HG02678 (cell line): ENCODE measurements around the gene CSPG5.

Experiments used
- ATAC-seq: cut with Tn5 transposase; IDR thresholded peaks from one replicate; pipeline ENCODE4 v1.9.1; 2021; ENCODE audit warnings: mild to moderate bottlenecking, moderate library complexity; ENCODE audit not compliant: unreplicated experiment

The CSPG5 gene

GRCh38 chr3:47588053-47588452 lies 9.4 kb upstream of the CSPG5 start:
- ATAC-seq = no peak

GRCh38 chr3:47586746-47587145 lies 8.1 kb upstream of the CSPG5 start:
- no peak for ATAC-seq

- ATAC-seq = no peak
These were observed 4.8 kb upstream of the CSPG5 start for GRCh38 chr3:47583320-47584075.

GRCh38 chr3:47581835-47582234 lies 3.2 kb upstream of the CSPG5 start:
- ATAC-seq = no peak

GRCh38 chr3:47581422-47581821 lies 2.8 kb upstream of the CSPG5 start:
- ATAC-seq = no peak

- no peak for ATAC-seq
These were observed 1.8 kb upstream of the CSPG5 start for GRCh38 chr3:47580481-47580880.

GRCh38 chr3:47579875-47580274 lies 1.2 kb upstream of the CSPG5 start:
- ATAC-seq = no peak

- ATAC-seq = no peak
These were observed 489 bp downstream of the CSPG5 start for GRCh38 chr3:47578119-47578632.

GRCh38 chr3:47577583-47578118 lies 1.0 kb downstream of the CSPG5 start:
- no peak for ATAC-seq

GRCh38 chr3:47573190-47574172 lies 5.2 kb downstream of the CSPG5 start:
- ATAC-seq = no peak

- ATAC-seq = no peak
These were observed 7.1 kb downstream of the CSPG5 start for GRCh38 chr3:47571391-47572175.

GRCh38 chr3:47568901-47569300 lies 9.8 kb downstream of the CSPG5 start:
- ATAC-seq = no peak

- no peak for ATAC-seq
These were observed 11.5 kb downstream of the CSPG5 start for GRCh38 chr3:47567149-47567548.

- ATAC-seq = no peak
These were observed 12.0 kb downstream of the CSPG5 start for GRCh38 chr3:47566667-47567066.

GRCh38 chr3:47565734-47566550 lies 12.7 kb downstream of the CSPG5 start:
- no peak for ATAC-seq

GRCh38 chr3:47556351-47556750 lies 22.3 kb downstream of the CSPG5 start:
- no peak for ATAC-seq

- ATAC-seq = no peak
These were observed 24.3 kb downstream of the CSPG5 start for GRCh38 chr3:47554335-47554734.

GRCh38 chr3:47553407-47553806 lies 25.3 kb downstream of the CSPG5 start:
- no peak for ATAC-seq

- no peak for ATAC-seq
These were observed 36.0 kb downstream of the CSPG5 start for GRCh38 chr3:47542471-47543173.
